H1 (cell line): Measurements from ENCODE around the gene CD37. TPM values are rescaled to one million over a fixed set of nuclear protein-coding genes. Genes with fewer than 3 reads are reported as not detected.

Experiments
- CTCF ChIA-PET: fragments of 300-600 bp; sonication (Branson Sonifier 250); formaldehyde crosslinking; loops from one replicate; lab custom pipeline; 2021; ENCODE audit not compliant: partially characterized antibody; lab: Charles Lee
- POLR2A ChIA-PET: fragments of 300-600 bp; sonication (Branson Sonifier 250); formaldehyde crosslinking; loops from one replicate; lab custom pipeline; 2021; ENCODE audit warnings: inconsistent platforms; ENCODE audit not compliant: partially characterized antibody; lab: Charles Lee
- DNase-seq, 2 experiments: peaks; one replicate each; pipeline versions ENCODE4 v3.0.0 to v3.0.0-alpha.2; 2010 to 2022; ENCODE audit warnings: low spot score in 2 of 2, low read depth in 1 of 2, mixed read lengths in 1 of 2
- FAIRE-seq: peaks from 2 replicates; lab custom pipeline; 2011; peaks lifted over from hg19 to GRCh38; lab: Jason Lieb, UNC
- H2AFZ ChIP-seq: 2 replicates; pipeline ENCODE4 v1.8.1; 2012; ENCODE audit warnings: low read length, inconsistent platforms
- H2AK5ac ChIP-seq: 2 replicates; pipeline ENCODE4 v1.6.1; 2013; ENCODE audit warnings: low read depth, low read length
- H2BK120ac ChIP-seq: replicated peaks from 2 replicates; pipeline ENCODE3; 2013; ENCODE audit warnings: low read depth, low read length, inconsistent platforms
- H2BK12ac ChIP-seq: 2 replicates; pipeline ENCODE4 v1.6.1; 2013; ENCODE audit warnings: low read depth, low read length
- H2BK15ac ChIP-seq: 2 replicates; pipeline ENCODE4 v1.6.1; 2013; ENCODE audit warnings: low read length
- H2BK20ac ChIP-seq: 2 replicates; pipeline ENCODE4 v1.6.1; 2013; ENCODE audit warnings: low read length
- H2BK5ac ChIP-seq: 2 replicates; pipeline ENCODE4 v1.6.1; 2013; ENCODE audit warnings: low read depth, low read length
- H3K14ac ChIP-seq: 2 replicates; pipeline ENCODE4 v1.6.1; 2013; ENCODE audit warnings: inconsistent platforms; ENCODE audit not compliant: insufficient read length
- H3K18ac ChIP-seq: 2 replicates; pipeline ENCODE4 v1.6.1; 2013; ENCODE audit warnings: low read length; ENCODE audit errors: extremely low read depth
- H3K23ac ChIP-seq: 2 replicates; pipeline ENCODE4 v1.6.1; 2013; ENCODE audit warnings: inconsistent platforms; ENCODE audit not compliant: insufficient read length
- H3K23me2 ChIP-seq: 2 replicates; pipeline ENCODE4 v1.6.1; 2013; ENCODE audit warnings: low read depth, low read length
- H3K27ac ChIP-seq: 2 replicates; pipeline ENCODE4 v1.6.1; 2011; ENCODE audit warnings: low read depth, low read length, inconsistent platforms
- H3K27me3 ChIP-seq, 4 experiments: replicated peaks in 1 of 4; 1 replicate in 1 of 4; 2 replicates in 3 of 4; pipeline versions ENCODE4 v1.6.1 to v1.8.1; 2011 to 2013; ENCODE audit warnings: low read length in 3 of 4, mild to moderate bottlenecking in 3 of 4, inconsistent platforms in 2 of 4, mixed read lengths in 2 of 4, moderate library complexity in 1 of 4; ENCODE audit not compliant: control insufficient read depth in 3 of 4, insufficient read depth in 3 of 4; ENCODE audit errors: extremely low read depth in 1 of 4
- H3K36me3 ChIP-seq, 4 experiments: 2 replicates each; pipeline versions ENCODE4 v1.6.1 to v1.8.1; 2011 to 2013; ENCODE audit warnings: mild to moderate bottlenecking in 4 of 4, low read length in 3 of 4, moderate library complexity in 2 of 4, control low read depth in 1 of 4, inconsistent platforms in 1 of 4; ENCODE audit not compliant: insufficient read depth in 4 of 4, control insufficient read depth in 2 of 4
- H3K4ac ChIP-seq: replicated peaks from 2 replicates; pipeline ENCODE3; 2013; ENCODE audit warnings: low read length, low read depth, mixed read lengths, inconsistent platforms; ENCODE audit not compliant: insufficient read length
- H3K4me1 ChIP-seq, 4 experiments: replicated peaks in 1 of 4; 1 replicate in 1 of 4; 2 replicates in 3 of 4; pipeline versions ENCODE4 v1.6.1 to v1.8.1; 2011 to 2013; ENCODE audit warnings: low read length in 3 of 4, inconsistent platforms in 2 of 4, mixed read lengths in 1 of 4; ENCODE audit not compliant: insufficient read depth in 4 of 4, control insufficient read depth in 3 of 4
- H3K4me2 ChIP-seq, 2 experiments: 2 replicates each; pipeline versions ENCODE4 v1.6.1 to v1.8.1; 2011 to 2013; ENCODE audit warnings: low read depth in 2 of 2, low read length in 2 of 2, control low read depth in 1 of 2, inconsistent platforms in 1 of 2, mild to moderate bottlenecking in 1 of 2; ENCODE audit not compliant: insufficient read depth in 1 of 2
- H3K4me3 ChIP-seq, 4 experiments: fragments of 200-600, 300-600 bp in 1 of 4; sonication (generic), shearing (Covaris generic), sonication (Bioruptor Twin) in 1 of 4; 2 replicates each; pipeline versions ENCODE4 v1.5.1 to v1.8.1; 2011 to 2016; ENCODE audit warnings: low read length in 4 of 4, low read depth in 3 of 4, control low read depth in 2 of 4, inconsistent platforms in 2 of 4, mild to moderate bottlenecking in 2 of 4, mixed read lengths in 1 of 4, moderate library complexity in 1 of 4; ENCODE audit not compliant: insufficient read depth in 2 of 4; ENCODE audit errors: extremely low read depth in 1 of 4
- H3K56ac ChIP-seq: replicated peaks from 2 replicates; pipeline ENCODE3; 2013; ENCODE audit warnings: low read depth, mild to moderate bottlenecking, mixed read lengths, low read length, inconsistent platforms; ENCODE audit not compliant: insufficient read length
- H3K79me1 ChIP-seq: 2 replicates; pipeline ENCODE4 v1.6.1; 2013; ENCODE audit warnings: low read depth, low read length, control low read depth
- H3K79me2 ChIP-seq, 2 experiments: 2 replicates each; pipeline versions ENCODE4 v1.6.1 to v1.8.1; 2012 to 2013; ENCODE audit warnings: low read length in 2 of 2, mild to moderate bottlenecking in 2 of 2, inconsistent platforms in 1 of 2; ENCODE audit not compliant: insufficient read depth in 2 of 2, control insufficient read depth in 1 of 2
- H3K9ac ChIP-seq, 4 experiments: replicated peaks in 1 of 4; 1 replicate in 1 of 4; 2 replicates in 3 of 4; pipeline versions ENCODE4 v1.6.1 to v1.8.1; 2011 to 2013; ENCODE audit warnings: low read depth in 3 of 4, low read length in 3 of 4, control low read depth in 2 of 4, mild to moderate bottlenecking in 2 of 4, moderate library complexity in 2 of 4, inconsistent platforms in 1 of 4; ENCODE audit errors: extremely low read depth in 1 of 4
- H3K9me3 ChIP-seq, 2 experiments: 2 replicates each; pipeline versions ENCODE4 v1.6.1 to v1.8.1; 2012 to 2013; ENCODE audit warnings: mild to moderate bottlenecking in 2 of 2, moderate library complexity in 2 of 2, control low read depth in 1 of 2, inconsistent platforms in 1 of 2, low read depth in 1 of 2, low read length in 1 of 2, mixed read lengths in 1 of 2; ENCODE audit not compliant: insufficient read depth in 2 of 2
- H4K20me1 ChIP-seq, 2 experiments: replicated peaks in 1 of 2; 2 replicates each; pipeline versions ENCODE3 to v1.8.1; 2011 to 2013; ENCODE audit warnings: inconsistent platforms in 2 of 2, low read length in 2 of 2, mild to moderate bottlenecking in 1 of 2; ENCODE audit not compliant: insufficient read depth in 2 of 2, control insufficient read depth in 1 of 2
- H4K5ac ChIP-seq: 2 replicates; pipeline ENCODE4 v1.6.1; 2013; ENCODE audit warnings: low read length, low read depth, mixed read lengths, inconsistent platforms; ENCODE audit not compliant: insufficient read length
- H4K8ac ChIP-seq: 2 replicates; pipeline ENCODE4 v1.8.0; 2013; ENCODE audit warnings: mild to moderate bottlenecking, moderate library complexity, low read length, inconsistent platforms; ENCODE audit not compliant: insufficient read depth; ENCODE audit errors: extremely low read depth
- H4K91ac ChIP-seq: replicated peaks from 2 replicates; pipeline ENCODE3; 2013; ENCODE audit warnings: low read length, mixed read lengths, inconsistent platforms; ENCODE audit not compliant: insufficient read length
- ASH2L ChIP-seq: fragments of 200-600, 300-600 bp; sonication (generic); IDR thresholded peaks from one replicate; pipeline ENCODE4 v1.7.1; 2017; ENCODE audit warnings: low read length
- BACH1 ChIP-seq: IDR thresholded peaks from 2 replicates; pipeline ENCODE4 v1.6.1; 2012; ENCODE audit warnings: low read length, improper control_type of control experiment
- GTF2F1 ChIP-seq: IDR thresholded peaks from 2 replicates; pipeline ENCODE4 v1.6.1; 2012; ENCODE audit warnings: low read depth, low read length, improper control_type of control experiment, borderline replicate concordance
- SP1 ChIP-seq: IDR thresholded peaks from 2 replicates; pipeline ENCODE4 v1.6.1; 2011; ENCODE audit warnings: low read depth, low read length
- TCF12 ChIP-seq: IDR thresholded peaks from 2 replicates; pipeline ENCODE4 v1.6.1; 2011; ENCODE audit warnings: low read depth, mild to moderate bottlenecking, low read length
- TEAD4 ChIP-seq: IDR thresholded peaks from 2 replicates; pipeline ENCODE4 v1.6.1; 2012; ENCODE audit warnings: low read depth, low read length, inconsistent platforms, mixed read lengths
- WGBS, 2 experiments: shearing (Covaris generic) in 1 of 2; methylation state at CpG; one replicate each; pipeline versions ENCODE4 v1.1.6 to v1.1.7; 2013 to 2015; ENCODE audit warnings: low lambda C conversion rate in 2 of 2, mixed read lengths in 2 of 2, inconsistent platforms in 1 of 2, low coverage in 1 of 2, missing lambda C conversion rate in 1 of 2; ENCODE audit not compliant: insufficient replicate concordance in 2 of 2, insufficient coverage in 1 of 2, insufficient read length in 1 of 2; ENCODE audit errors: extremely low coverage in 1 of 2, missing lambda C conversion rate in 1 of 2; 5-methylcytosine and 5-hydroxymethylcytosine counted together
- polyA plus RNA-seq, 7 experiments: library from polyadenylated mRNA; depleted of rRNA in 3 of 7; stranded (reverse) in 5 of 7; unstranded in 2 of 7; fragments of >200 nt in 5 of 7; fragments of 200-250 nt in 2 of 7; gene quantifications; 1 replicate in 5 of 7; 2 replicates in 1 of 7; 4 replicates in 1 of 7; pipeline versions ENCODE4 v1.2.1 to v1.2.3, GENCODE V29; 2011 to 2013; ENCODE audit warnings: missing spikeins in 2 of 7, mixed read lengths in 2 of 7
- total RNA-seq: library from RNA; stranded (reverse); fragmentation: NEBNext Ultra II Directional; extraction: Animal tissue kit (Norgen Biotek cat#: 25700); gene quantifications from 2 replicates; pipeline ENCODE4 v1.2.1, GENCODE V29; 2021
- TF ChIP-seq, protein P1 (sequence below), 3 experiments: IDR thresholded peaks; 1 replicate in 2 of 3; 2 replicates in 1 of 3; pipeline versions ENCODE4 v1.5.1 to v1.6.1; 2011; ENCODE audit warnings: low read length in 3 of 3, mild to moderate bottlenecking in 3 of 3, inconsistent platforms in 2 of 3, low read depth in 1 of 3, moderate library complexity in 1 of 3; ENCODE audit not compliant: insufficient read depth in 1 of 3; ENCODE audit errors: control extremely low read depth in 1 of 3

The CD37 gene
- total and polyA plus RNA-seq, 2 of the 8 experiments (the other 6 are each of a cell fraction or from before 2014, with no cell fraction given), result not detected

GRCh38 chr19:49349567-49349966, 14.4 kb downstream of the CD37 start:
- no peaks in the 10 kb centered on the region; the same call in 1 of the 2 replicates for H3K79me1 ChIP-seq
- POLR2A ChIA-PET, result interaction anchor here (1.1 to 8.9 kb wide), 4 partner anchors 10 to 139 kb away, joined by 3 to 112 read pairs (median 23); partner anchors contain the start of genes DKKL1 and TEAD2
- TF ChIP-seq GTF2F1, result no peak
- no peak for TF ChIP-seq TCF12
- no peak for TF ChIP-seq TEAD4
- no peak for TF ChIP-seq ASH2L
- TF ChIP-seq SP1, result no peak
- no peak for TF ChIP-seq BACH1
- TF ChIP-seq, protein P1, sequence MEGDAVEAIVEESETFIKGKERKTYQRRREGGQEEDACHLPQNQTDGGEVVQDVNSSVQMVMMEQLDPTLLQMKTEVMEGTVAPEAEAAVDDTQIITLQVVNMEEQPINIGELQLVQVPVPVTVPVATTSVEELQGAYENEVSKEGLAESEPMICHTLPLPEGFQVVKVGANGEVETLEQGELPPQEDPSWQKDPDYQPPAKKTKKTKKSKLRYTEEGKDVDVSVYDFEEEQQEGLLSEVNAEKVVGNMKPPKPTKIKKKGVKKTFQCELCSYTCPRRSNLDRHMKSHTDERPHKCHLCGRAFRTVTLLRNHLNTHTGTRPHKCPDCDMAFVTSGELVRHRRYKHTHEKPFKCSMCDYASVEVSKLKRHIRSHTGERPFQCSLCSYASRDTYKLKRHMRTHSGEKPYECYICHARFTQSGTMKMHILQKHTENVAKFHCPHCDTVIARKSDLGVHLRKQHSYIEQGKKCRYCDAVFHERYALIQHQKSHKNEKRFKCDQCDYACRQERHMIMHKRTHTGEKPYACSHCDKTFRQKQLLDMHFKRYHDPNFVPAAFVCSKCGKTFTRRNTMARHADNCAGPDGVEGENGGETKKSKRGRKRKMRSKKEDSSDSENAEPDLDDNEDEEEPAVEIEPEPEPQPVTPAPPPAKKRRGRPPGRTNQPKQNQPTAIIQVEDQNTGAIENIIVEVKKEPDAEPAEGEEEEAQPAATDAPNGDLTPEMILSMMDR (IDR thresholded peaks at IDR 0.05; ENCODE audit: control extremely low read depth in 1 of 3, insufficient read depth in 1 of 3, low read depth in 1 of 3, low read length in 3 of 3), result no peak
- TF ChIP-seq, all 59 proteins: peak for 0
- FAIRE-seq (no peak), DNase-seq (no peak)
- no peak overlapping the region for H4K5ac ChIP-seq
- H3K36me3 ChIP-seq, result peaks cover 35 to 95% (median 75%) of the 10 kb centered on the region in 4 experiments
- no peak overlapping the region for H3K27ac ChIP-seq
- H2BK12ac ChIP-seq, result no peak overlapping the region
- peaks cover 3 to 11% of the 10 kb centered on the region in 2 experiments for H4K20me1 ChIP-seq
- no peak overlapping the region for H2AFZ ChIP-seq
- H3K4me3 ChIP-seq, result no peak overlapping the region
- H2BK20ac ChIP-seq, result no peak overlapping the region
- H2AK5ac ChIP-seq, result no peak overlapping the region
- no peak overlapping the region for H3K23ac ChIP-seq
- no peak overlapping the region for H2BK15ac ChIP-seq
- no peak overlapping the region for H3K4me2 ChIP-seq
- no peaks in the 10 kb centered on the region for H3K9me3 ChIP-seq
- CTCF ChIA-PET, result interaction anchor here (1.0 to 2.3 kb wide), 5 partner anchors 12 to 244 kb away, joined by 3 to 13 read pairs (median 4); partner anchors contain the start of gene TEAD2
- no peak overlapping the region for H4K8ac ChIP-seq
- H2BK5ac ChIP-seq, result no peak overlapping the region
- no peak overlapping the region for H3K56ac ChIP-seq
- H3K9ac ChIP-seq, result no peak overlapping the region
- no peak overlapping the region for H2BK120ac ChIP-seq
- H3K4ac ChIP-seq, result no peak overlapping the region
- no peak overlapping the region for H3K14ac ChIP-seq
- no peaks in the 10 kb centered on the region for H3K23me2 ChIP-seq
- H3K18ac ChIP-seq, result no peak overlapping the region
- 91% methylated on average over 2 of the region's 2 CpGs; no CpG with 5 or more reads in 1 of the 2 experiments for WGBS, 2 experiments
- H3K27me3 ChIP-seq, result no peaks in the 10 kb centered on the region
- H4K91ac ChIP-seq, result no peak overlapping the region
- H3K4me1 ChIP-seq, result no peaks in the 10 kb centered on the region
- no peaks in the 10 kb centered on the region for H3K79me2 ChIP-seq
